K562 (cell line): ENCODE data around the gene MITF. TPM values are rescaled to one million over a fixed set of nuclear protein-coding genes. Genes with fewer than 3 reads are reported as not detected.

ENCODE experiments used
- ATAC-seq: fragments of 200-7000 bp; cut with Tn5 transposase; 3 replicates; pipeline ENCODE4 v1.9.1; 2020; ENCODE audit warnings: moderate library complexity
- BruUV-seq: library from RNA; stranded (reverse); fragments of 400-500 nt; replicated peaks from 2 replicates; lab custom pipeline; 2021; lab: Mats Ljungman, UMichigan
- CTCF ChIA-PET: fragments of 300-600 bp; formaldehyde crosslinking; extraction: SDS; loops from one replicate; lab custom pipeline; 2021; ENCODE audit warnings: low intra/inter-chr PET ratio; lab: Yijun Ruan, JAX
- POLR2A ChIA-PET: fragments of 300-600, 350-650 bp; sonication (Branson Sonifier 250); formaldehyde crosslinking; extraction: SDS; loops from one replicate; lab custom pipeline; 2021; ENCODE audit warnings: antibody characterized with exemption, inconsistent platforms; lab: Yijun Ruan, JAX
- DNase-seq, 4 experiments: peaks; one replicate each; pipeline versions ENCODE4 v3.0.0 to v3.0.0-alpha.2; 2011 to 2018; ENCODE audit warnings: low spot score in 3 of 4, mixed read lengths in 3 of 4; ENCODE audit errors: extremely low read depth in 1 of 4
- FAIRE-seq: peaks from 2 replicates; lab custom pipeline; 2011; peaks lifted over from hg19 to GRCh38; lab: Jason Lieb, UNC
- H2AFZ ChIP-seq: 2 replicates; pipeline ENCODE4 v1.6.0; 2011; ENCODE audit warnings: low read depth, low read length, control low read depth, inconsistent platforms
- H3K27ac ChIP-seq: fragments of 200-600 bp; 3 replicates; pipeline ENCODE4 v1.8.0; 2011; ENCODE audit warnings: low read depth, mild to moderate bottlenecking, control low read depth, inconsistent platforms, low read length, moderate library complexity, mixed read lengths; ENCODE audit errors: extremely low read depth
- H3K27me3 ChIP-seq, 2 experiments: fragments of 300-600 bp in 1 of 2; 2 replicates in 1 of 2; 3 replicates in 1 of 2; pipeline versions ENCODE4 v1.6.0 to v1.8.0; 2011; ENCODE audit warnings: inconsistent platforms in 2 of 2, low read length in 2 of 2, mild to moderate bottlenecking in 1 of 2, mixed read lengths in 1 of 2, moderate library complexity in 1 of 2; ENCODE audit not compliant: control insufficient read depth in 2 of 2, insufficient read depth in 2 of 2
- H3K36me3 ChIP-seq: fragments of 300-600 bp; 3 replicates; pipeline ENCODE4 v1.8.0; 2011; ENCODE audit warnings: mild to moderate bottlenecking, low read length, inconsistent platforms; ENCODE audit not compliant: control insufficient read depth, insufficient read depth
- H3K4me1 ChIP-seq, 2 experiments: fragments of 200-600 bp in 1 of 2; replicated peaks in 1 of 2; 2 replicates in 1 of 2; 3 replicates in 1 of 2; pipeline versions ENCODE4 v1.5.1 to v1.8.0; 2011; ENCODE audit warnings: inconsistent platforms in 2 of 2, low read length in 2 of 2, mild to moderate bottlenecking in 1 of 2, mixed read lengths in 1 of 2, moderate library complexity in 1 of 2; ENCODE audit not compliant: control insufficient read depth in 2 of 2, insufficient read depth in 2 of 2
- H3K4me2 ChIP-seq: 2 replicates; pipeline ENCODE4 v1.6.1; 2011; ENCODE audit warnings: low read length, control low read depth, inconsistent platforms, mixed read lengths; ENCODE audit not compliant: insufficient read depth
- H3K4me3 ChIP-seq: fragments of 200-600 bp; sonication (generic), shearing (Covaris generic); 2 replicates; pipeline ENCODE4 v1.5.1; 2016; ENCODE audit warnings: control low read depth, inconsistent platforms
- H3K79me2 ChIP-seq: fragments of 200-600 bp; 3 replicates; pipeline ENCODE4 v1.8.0; 2011; ENCODE audit warnings: low read length, inconsistent platforms; ENCODE audit not compliant: control insufficient read depth, insufficient read depth
- H3K9ac ChIP-seq, 2 experiments: 2 replicates each; pipeline versions ENCODE4 v1.6.0 to v1.6.1; 2011; ENCODE audit warnings: low read depth in 2 of 2, low read length in 2 of 2, control low read depth in 1 of 2, inconsistent platforms in 1 of 2, mild to moderate bottlenecking in 1 of 2, mixed read lengths in 1 of 2; ENCODE audit not compliant: insufficient read depth in 1 of 2
- H3K9me1 ChIP-seq: one replicate; pipeline ENCODE4 v1.6.0; 2011; ENCODE audit warnings: inconsistent platforms, mild to moderate bottlenecking, low read length, moderate library complexity; ENCODE audit not compliant: control insufficient read depth, insufficient read depth
- H3K9me3 ChIP-seq: replicated peaks from 2 replicates; pipeline ENCODE4 v1.5.1; 2011; ENCODE audit warnings: low read depth, low read length, inconsistent platforms; ENCODE audit not compliant: control insufficient read depth, insufficient read depth
- H4K20me1 ChIP-seq: replicated peaks from 2 replicates; pipeline ENCODE4 v1.6.1; 2011; ENCODE audit warnings: low read length, inconsistent platforms, mixed read lengths; ENCODE audit not compliant: control insufficient read depth, insufficient read depth
- ERF ChIP-seq: fragments of 450-650 bp; formaldehyde crosslinking; IDR thresholded peaks from 2 replicates; pipeline ENCODE4 v1.4.0; 2020; ENCODE audit warnings: mild to moderate bottlenecking, mixed read lengths
- FOXM1 ChIP-seq, 2 experiments: fragments of 450-650 bp in 1 of 2; sonication (generic) in 1 of 2; formaldehyde crosslinking in 1 of 2; IDR thresholded peaks; 2 replicates each; pipeline versions ENCODE4 v1.6.1 to v1.9.0; 2017 to 2022; ENCODE audit warnings: low read depth in 2 of 2, mild to moderate bottlenecking in 2 of 2, missing genetic modification reagents in 1 of 2, moderate library complexity in 1 of 2
- HDAC3 ChIP-seq: fragments of 450-650 bp; IDR thresholded peaks from 2 replicates; pipeline ENCODE4 v1.6.1; 2018; ENCODE audit warnings: borderline replicate concordance, mild to moderate bottlenecking, moderate library complexity; ENCODE audit not compliant: partially characterized antibody
- KLF13 ChIP-seq: fragments of 450-650 bp; IDR thresholded peaks from 2 replicates; pipeline ENCODE4 v1.6.1; 2016; ENCODE audit warnings: missing genetic modification characterization, low read depth, mild to moderate bottlenecking, missing compliant biosample characterization, moderate library complexity, borderline replicate concordance
- LARP7 ChIP-seq: fragments of 450-650 bp; IDR thresholded peaks from 2 replicates; pipeline ENCODE4 v1.6.1; 2016
- MAZ ChIP-seq, 2 experiments: fragments of 450-650 bp in 1 of 2; sonication (generic) in 1 of 2; formaldehyde crosslinking; IDR thresholded peaks in 1 of 2; conservative IDR thresholded peaks in 1 of 2; 2 replicates each; pipeline versions ENCODE4 v1.4.0 to v1.5.0; 2020; ENCODE audit warnings: mild to moderate bottlenecking in 1 of 2, missing genetic modification reagents in 1 of 2
- MCM2 ChIP-seq: fragments of 450-650 bp; IDR thresholded peaks from 2 replicates; pipeline ENCODE4 v1.6.1; 2017; ENCODE audit warnings: low read depth, mild to moderate bottlenecking
- NCOR1 ChIP-seq: fragments of 450-650 bp; IDR thresholded peaks from 2 replicates; pipeline ENCODE4 v1.6.1; 2016; ENCODE audit warnings: mild to moderate bottlenecking, moderate library complexity
- NR4A1 ChIP-seq, 2 experiments: fragments of 250-450 bp in 1 of 2; fragments of 450-650 bp in 1 of 2; sonication (Bioruptor Pico) in 1 of 2; IDR thresholded peaks; 2 replicates each; pipeline versions ENCODE4 v1.4.0 to v1.6.1; 2016 to 2020; ENCODE audit warnings: mild to moderate bottlenecking in 2 of 2, missing compliant biosample characterization in 1 of 2, missing genetic modification characterization in 1 of 2, moderate library complexity in 1 of 2
- OTX1 ChIP-seq: fragments of 450-650 bp; formaldehyde crosslinking; IDR thresholded peaks from 2 replicates; pipeline ENCODE4 v1.4.0; 2022; ENCODE audit warnings: mild to moderate bottlenecking
- REST ChIP-seq, 2 experiments: fragments of 450-650 bp; formaldehyde crosslinking in 1 of 2; IDR thresholded peaks; 2 replicates each; pipeline versions ENCODE4 v1.4.0 to v1.6.1; 2014 to 2020; ENCODE audit warnings: mild to moderate bottlenecking in 2 of 2, borderline replicate concordance in 1 of 2, low read depth in 1 of 2
- WGBS: fragments of 100-300 bp; shearing (Covaris generic); methylation state at CpG from one replicate; pipeline ENCODE4 v1.1.6; 2016; ENCODE audit warnings: low coverage, mixed read lengths; ENCODE audit not compliant: insufficient coverage; ENCODE audit errors: missing lambda C conversion rate; 5-methylcytosine and 5-hydroxymethylcytosine counted together
- in situ Hi-C: fragments of 300-500 bp; cut with MboI; formaldehyde crosslinking; loops from 4 replicates; pipeline ENCODE4 v1.15.0; 2018; ENCODE audit warnings: inconsistent platforms, mixed read lengths
- intact Hi-C: fragments of 100-400 bp; cut with micrococcal nuclease; formaldehyde crosslinking; loops from 2 replicates; pipeline ENCODE4 v1.14.2; 2022
- polyA plus RNA-seq, 8 experiments: library from polyadenylated mRNA; depleted of rRNA in 4 of 8; stranded (reverse) in 5 of 8; unstranded in 3 of 8; fragments of >200 nt; fragmentation: Nextera tagmentation in 2 of 8; fragmentation: Illumina TruSeq in 1 of 8; extraction: Ambion mirVana in 2 of 8; extraction: Trizol in 1 of 8; gene quantifications; 2 replicates each; pipeline versions ENCODE4 v1.2.1 to v1.2.3, GENCODE V29; 2011 to 2014; ENCODE audit warnings: inconsistent platforms in 1 of 8, missing spikeins in 1 of 8
- total RNA-seq, 7 experiments: library from RNA; depleted of rRNA in 6 of 7; stranded (reverse); fragments of >200 nt in 6 of 7; fragmentation: Illumina TruSeq in 2 of 7; extraction: Trizol in 2 of 7; gene quantifications; 2 replicates each; pipeline versions ENCODE4 v1.2.1 to v1.2.3, GENCODE V29; 2011 to 2021; ENCODE audit warnings: low replicate concordance in 1 of 7
- TF ChIP-seq, protein P1 (sequence below): sonication (generic); formaldehyde crosslinking; IDR thresholded peaks from 2 replicates; pipeline ENCODE4 v1.9.0; 2022; ENCODE audit warnings: mild to moderate bottlenecking, missing genetic modification reagents

The MITF gene
- total and polyA plus RNA-seq, 9 of the 15 experiments (the other 6 are each of a cell fraction or from before 2014, with no cell fraction given): 5.6 to 14.9 (median 11.1) TPM

GRCh38 chr3:69896095-69896494, 156.8 kb downstream of the MITF start (continued):
- TF ChIP-seq HDAC3: no peak
- TF ChIP-seq NR4A1 (CRISPR knock-in tag; IDR thresholded peaks at IDR 0.05): no peak
- TF ChIP-seq NR4A1 (tag; IDR thresholded peaks at IDR 0.05): no peak
- TF ChIP-seq MCM2: no peak
- TF ChIP-seq MAZ (CRISPR knock-in tag; conservative IDR thresholded peaks at IDR 0.05 in 1 of 2, IDR thresholded peaks at IDR 0.05 in 1 of 2): no peak
- TF ChIP-seq, all 486 proteins: peak for 0

DNA sequence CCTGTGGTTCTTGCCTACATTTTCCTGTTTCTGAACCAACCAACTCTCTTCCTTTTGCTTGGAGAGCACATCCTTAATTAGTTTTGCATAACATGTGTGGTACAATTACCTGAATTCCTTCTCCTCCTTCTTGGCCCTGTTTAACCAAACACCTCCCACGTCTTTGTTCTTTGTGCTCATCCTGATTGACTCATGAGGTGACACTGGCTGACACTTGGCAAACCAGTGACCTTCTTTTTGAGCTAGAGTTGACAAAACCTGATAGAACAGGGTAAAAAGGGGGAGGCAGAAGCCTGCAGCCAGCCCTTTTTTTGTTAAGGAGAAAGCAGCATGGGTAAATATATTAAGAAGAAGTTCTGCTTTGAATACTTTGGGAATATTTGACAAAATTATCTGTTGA, 161.1 kb downstream of the MITF start:
- WGBS: 11% methylated on average over 1 of the region's 1 CpG
- H3K4me1 ChIP-seq: no peaks in the 10 kb centered on the region
- H3K79me2 ChIP-seq: no peaks in the 10 kb centered on the region; the same call in 1 of the 3 replicates
- no peaks in the 10 kb centered on the region for H3K27me3 ChIP-seq
- H3K27ac ChIP-seq: no peak overlapping the region
- H3K4me3 ChIP-seq: no peak overlapping the region
- no peaks in the 10 kb centered on the region for H4K20me1 ChIP-seq
- in situ Hi-C loops (no loop called here), intact Hi-C loops (no loop called here)
- POLR2A ChIA-PET: interaction anchor here (0.8 kb wide), 1 partner anchor 41 kb away, joined by 3 read pairs; no protein-coding TSS in a partner anchor
- ATAC-seq: no peak
- H2AFZ ChIP-seq: no peak overlapping the region
- no peak overlapping the region for H3K9ac ChIP-seq
- BruUV-seq: no TSS peak
- no peaks in the 10 kb centered on the region for H3K9me3 ChIP-seq
- no peaks in the 10 kb centered on the region for H3K36me3 ChIP-seq
- no peak for FAIRE-seq
- DNase-seq: no peak
- CTCF ChIA-PET: no interaction called here
- no peak overlapping the region for H3K4me2 ChIP-seq
- no peaks in the 10 kb centered on the region for H3K9me1 ChIP-seq
- TF ChIP-seq FOXM1 (IDR thresholded peaks at IDR 0.05; ENCODE audit: low read depth) (no peak), FOXM1 (CRISPR knock-in tag; IDR thresholded peaks at IDR 0.05; ENCODE audit: low read depth) (no peak), LARP7 (no peak), REST (IDR thresholded peaks at IDR 0.05; ENCODE audit: borderline replicate concordance) (no peak), REST (CRISPR knock-in tag; IDR thresholded peaks at IDR 0.05; ENCODE audit: low read depth) (no peak), KLF13 (tag) (no peak), NCOR1 (no peak), ERF (CRISPR knock-in tag) (no peak), OTX1 (CRISPR knock-in tag) (no peak)
- TF ChIP-seq, protein P1, sequence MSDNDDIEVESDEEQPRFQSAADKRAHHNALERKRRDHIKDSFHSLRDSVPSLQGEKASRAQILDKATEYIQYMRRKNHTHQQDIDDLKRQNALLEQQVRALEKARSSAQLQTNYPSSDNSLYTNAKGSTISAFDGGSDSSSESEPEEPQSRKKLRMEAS: no peak
